Stimulated activated CD4-positive, alpha-beta T cell treated with anti-CD3 and anti-CD28 coated beads, Interleukin-12 subunit alpha, Interleukin-12 subunit beta, amount 100 ng/mL, for 4 hours (primary cell): ENCODE results near the gene SDC1.
"Not testable (repeated sequence)": the region's sequence is repeated elsewhere in the genome, so short reads cannot be mapped to it uniquely, and the experiment has no call there.

Experiments
- DNase-seq: peaks from one replicate; pipeline ENCODE4 v3.0.0-alpha.2; 2020

Gene SDC1

GRCh38 chr2:20196657-20197161 is 28.2 kb downstream of the SDC1 start:
- no peak for DNase-seq

- DNase-seq = no peak
Measured at GRCh38 chr2:20196053-20196656, 28.8 kb downstream of the SDC1 start.

GRCh38 chr2:20195431-20196033 is 29.4 kb downstream of the SDC1 start:
- DNase-seq = no peak

- not testable (repeated sequence) for DNase-seq
Measured at GRCh38 chr2:20195016-20195411, 29.9 kb downstream of the SDC1 start.

- no peak for DNase-seq
Measured at GRCh38 chr2:20194097-20195015, 30.6 kb downstream of the SDC1 start.

- DNase-seq = no peak
Measured at GRCh38 chr2:20193185-20193584, 31.7 kb downstream of the SDC1 start.

- DNase-seq = no peak
Measured at GRCh38 chr2:20192781-20193180, 32.1 kb downstream of the SDC1 start.

GRCh38 chr2:20191714-20192569 is 33.0 kb downstream of the SDC1 start:
- DNase-seq = no peak

GRCh38 chr2:20190876-20191713 is 33.8 kb downstream of the SDC1 start:
- DNase-seq = no peak

GRCh38 chr2:20190170-20190569 is 34.8 kb downstream of the SDC1 start:
- no peak for DNase-seq

- DNase-seq = no peak
Measured at GRCh38 chr2:20189299-20189931, 35.5 kb downstream of the SDC1 start.

GRCh38 chr2:20188851-20189250 is 36.1 kb downstream of the SDC1 start:
- no peak for DNase-seq

- no peak for DNase-seq
Measured at GRCh38 chr2:20188201-20188600, 36.7 kb downstream of the SDC1 start.

GRCh38 chr2:20187331-20187730 is 37.6 kb downstream of the SDC1 start:
- no peak for DNase-seq

- DNase-seq = no peak
Measured at GRCh38 chr2:20186855-20187187, 38.1 kb downstream of the SDC1 start.

- DNase-seq = no peak
Measured at GRCh38 chr2:20186078-20186854, 38.7 kb downstream of the SDC1 start.

GRCh38 chr2:20185176-20186022 is 39.5 kb downstream of the SDC1 start:
- DNase-seq = no peak

GRCh38 chr2:20184067-20184938 is 40.6 kb downstream of the SDC1 start:
- DNase-seq = no peak

GRCh38 chr2:20183373-20183772 is 41.6 kb downstream of the SDC1 start:
- no peak for DNase-seq
